ENCODE data around the gene NOXA1.
"Not testable (repeated sequence)": the region's sequence is repeated elsewhere in the genome, so short reads cannot be mapped to it uniquely, and the experiment has no call there.

Gene NOXA1

GRCh38 chr9:137466389-137467085 is 43.3 kb downstream of the NOXA1 start:
- not testable (repeated sequence) for DNase-seq

- DNase-seq = no peak
These were observed 44.0 kb downstream of the NOXA1 start for GRCh38 chr9:137467161-137467581.

GRCh38 chr9:137467896-137468295 is 44.7 kb downstream of the NOXA1 start:
- DNase-seq = no peak

- no peak for DNase-seq
These were observed 47.6 kb downstream of the NOXA1 start for GRCh38 chr9:137470785-137471184.

- no peak for DNase-seq
These were observed 51.1 kb downstream of the NOXA1 start for GRCh38 chr9:137474271-137474670.

GRCh38 chr9:137475666-137476065 is 52.5 kb downstream of the NOXA1 start:
- no peak for DNase-seq

GRCh38 chr9:137476856-137477255 is 53.7 kb downstream of the NOXA1 start:
- DNase-seq = no peak

GRCh38 chr9:137477778-137478612 is 54.8 kb downstream of the NOXA1 start:
- no peak for DNase-seq

GRCh38 chr9:137478613-137478961 is 55.4 kb downstream of the NOXA1 start:
- DNase-seq = no peak

- peak in 1 of 2 experiments; percentile 9 for DNase-seq
These were observed 56.0 kb downstream of the NOXA1 start for GRCh38 chr9:137478962-137479861.

GRCh38 chr9:137479892-137480685 is 56.9 kb downstream of the NOXA1 start:
- no peak for DNase-seq

GRCh38 chr9:137480686-137481683 is 57.8 kb downstream of the NOXA1 start:
- no peak for DNase-seq

GRCh38 chr9:137482094-137482781 is 59.0 kb downstream of the NOXA1 start:
- no peak for DNase-seq
